HG03108 (cell line): Measurements from ENCODE around the gene TMC1.
A peak's percentile ranks its signal among the peaks of the same experiment; 100 is the strongest.
"Not testable (repeated sequence)": the region's sequence is repeated elsewhere in the genome, so short reads cannot be mapped to it uniquely, and the experiment has no call there.

Experiments used
- ATAC-seq: cut with Tn5 transposase; IDR thresholded peaks from one replicate; pipeline ENCODE4 v1.9.1; 2021; ENCODE audit warnings: moderate library complexity; ENCODE audit not compliant: unreplicated experiment

TMC1 gene

GRCh38 chr9:72521416-72521815 is at the start of gene TMC1:
Gene TMC1, plus strand, starts transcription at chr9:72521608. Its CDS starts 127,041 bp downstream, at chr9:72648649.
- not testable (repeated sequence) for ATAC-seq

GRCh38 chr9:72473474-72474261 is 47.7 kb upstream of the TMC1 start:
- ATAC-seq = peak; percentile 74

GRCh38 chr9:72474676-72475075 is 46.7 kb upstream of the TMC1 start:
- ATAC-seq = no peak

- no peak for ATAC-seq
Measured at GRCh38 chr9:72476100-72476499, 45.3 kb upstream of the TMC1 start.

- ATAC-seq = no peak
Measured at GRCh38 chr9:72476617-72477437, 44.6 kb upstream of the TMC1 start.

- no peak for ATAC-seq
Measured at GRCh38 chr9:72477930-72478518, 43.4 kb upstream of the TMC1 start.

GRCh38 chr9:72478966-72479365 is 42.4 kb upstream of the TMC1 start:
- no peak for ATAC-seq

- ATAC-seq = not testable (repeated sequence)
Measured at GRCh38 chr9:72480261-72480660, 41.1 kb upstream of the TMC1 start.

GRCh38 chr9:72480921-72481320 is 40.5 kb upstream of the TMC1 start:
- no peak for ATAC-seq

- no peak for ATAC-seq
Measured at GRCh38 chr9:72485821-72486593, 35.4 kb upstream of the TMC1 start.

- no peak for ATAC-seq
Measured at GRCh38 chr9:72486594-72486955, 34.8 kb upstream of the TMC1 start.

GRCh38 chr9:72487665-72488064 is 33.7 kb upstream of the TMC1 start:
- not testable (repeated sequence) for ATAC-seq

GRCh38 chr9:72489986-72490385 is 31.4 kb upstream of the TMC1 start:
- no peak for ATAC-seq

- ATAC-seq = no peak
Measured at GRCh38 chr9:72491242-72491641, 30.2 kb upstream of the TMC1 start.

- no peak for ATAC-seq
Measured at GRCh38 chr9:72494051-72494450, 27.4 kb upstream of the TMC1 start.

- no peak for ATAC-seq
Measured at GRCh38 chr9:72497447-72498046, 23.9 kb upstream of the TMC1 start.

- no peak for ATAC-seq
Measured at GRCh38 chr9:72506615-72507014, 14.8 kb upstream of the TMC1 start.

GRCh38 chr9:72509053-72509452 is 12.4 kb upstream of the TMC1 start:
- no peak for ATAC-seq

- ATAC-seq = peak; percentile 93
Measured at GRCh38 chr9:72509635-72510034, 11.8 kb upstream of the TMC1 start.

GRCh38 chr9:72521011-72521410 is 397 bp upstream of the TMC1 start:
- ATAC-seq = not testable (repeated sequence)
